GM21723 (cell line): ENCODE measurements around the gene ASAP2.

Source experiments
- ATAC-seq: cut with Tn5 transposase; IDR thresholded peaks from one replicate; pipeline ENCODE4 v1.9.1; 2021; ENCODE audit warnings: mild to moderate bottlenecking, moderate library complexity; ENCODE audit not compliant: unreplicated experiment

Gene ASAP2

GRCh38 chr2:9419541-9419940 is 212.9 kb downstream of the ASAP2 start:
- ATAC-seq, result no peak

- ATAC-seq, result no peak
Observed at GRCh38 chr2:9420495-9420894, 213.9 kb downstream of the ASAP2 start.

GRCh38 chr2:9422321-9423099 is 215.9 kb downstream of the ASAP2 start:
- ATAC-seq, result peak; percentile 31

- peak; percentile 86 for ATAC-seq
Observed at GRCh38 chr2:9423100-9423921, 216.7 kb downstream of the ASAP2 start, which contains the start of the genes CPSF3 and ITGB1BP1. Gene CPSF3, plus strand, starts transcription at chr2:9423654. Its CDS starts 120 bp downstream, at chr2:9423774. Gene ITGB1BP1, minus strand, starts transcription at chr2:9423528. Its CDS starts 4,831 bp downstream, at chr2:9418697.

- peak; percentile 11 for ATAC-seq
Observed at GRCh38 chr2:9423922-9424272, 217.3 kb downstream of the ASAP2 start.

- ATAC-seq, result no peak
Observed at GRCh38 chr2:9424447-9425164, 218.0 kb downstream of the ASAP2 start.

GRCh38 chr2:9428965-9429577 is 222.5 kb downstream of the ASAP2 start:
- ATAC-seq, result no peak

GRCh38 chr2:9430316-9431293 is 224.0 kb downstream of the ASAP2 start:
- no peak for ATAC-seq

GRCh38 chr2:9434489-9434888 is 227.9 kb downstream of the ASAP2 start:
- no peak for ATAC-seq

GRCh38 chr2:9439536-9439935 is 232.9 kb downstream of the ASAP2 start:
- ATAC-seq, result no peak

GRCh38 chr2:9440058-9440727 is 233.6 kb downstream of the ASAP2 start:
- ATAC-seq, result no peak

- no peak for ATAC-seq
Observed at GRCh38 chr2:9441556-9441955, 234.9 kb downstream of the ASAP2 start.

- no peak for ATAC-seq
Observed at GRCh38 chr2:9443526-9443925, 236.9 kb downstream of the ASAP2 start.

- no peak for ATAC-seq
Observed at GRCh38 chr2:9445089-9445488, 238.5 kb downstream of the ASAP2 start.

GRCh38 chr2:9451231-9451630 is 244.6 kb downstream of the ASAP2 start:
- no peak for ATAC-seq
